ENCODE results near the gene CFAP119.

Gene CFAP119

GRCh38 chr16:30760577-30761426 is 1.1 kb downstream of the CFAP119 start:
- DNase-seq, result no peak

- no peak for DNase-seq
These were observed 1.8 kb downstream of the CFAP119 start for GRCh38 chr16:30760001-30760559.

- no peak for DNase-seq
These were observed 2.8 kb downstream of the CFAP119 start for GRCh38 chr16:30758988-30759491.

- DNase-seq, result no peak
These were observed 4.5 kb downstream of the CFAP119 start for GRCh38 chr16:30757316-30757715.

GRCh38 chr16:30756781-30757100 is 5.1 kb downstream of the CFAP119 start:
- DNase-seq, result no peak

- no peak for DNase-seq
These were observed 5.7 kb downstream of the CFAP119 start for GRCh38 chr16:30755955-30756780.

- DNase-seq, result no peak
These were observed 8.3 kb downstream of the CFAP119 start for GRCh38 chr16:30753596-30753995.

GRCh38 chr16:30750876-30751465 is 10.9 kb downstream of the CFAP119 start:
- DNase-seq, result no peak

GRCh38 chr16:30750201-30750600 is 11.7 kb downstream of the CFAP119 start:
- DNase-seq, result no peak

- peak; percentile 33 for DNase-seq
These were observed 13.0 kb downstream of the CFAP119 start for GRCh38 chr16:30748634-30749445.

- DNase-seq, result peak; percentile 97
These were observed 13.8 kb downstream of the CFAP119 start, which contains the start of gene PHKG2 for GRCh38 chr16:30747799-30748633. TSS of gene PHKG2 (plus strand) at chr16:30748425. CDS start at chr16:30748821, 396 bp downstream.

GRCh38 chr16:30747331-30747730 is 14.5 kb downstream of the CFAP119 start:
- DNase-seq, result no peak

GRCh38 chr16:30746638-30747175 is 15.2 kb downstream of the CFAP119 start:
- no peak for DNase-seq

GRCh38 chr16:30745082-30745481 is 16.8 kb downstream of the CFAP119 start:
- DNase-seq, result no peak

GRCh38 chr16:30744183-30744582 is 17.7 kb downstream of the CFAP119 start:
- DNase-seq, result no peak

- DNase-seq, result no peak
These were observed 18.1 kb downstream of the CFAP119 start for GRCh38 chr16:30743716-30744115.

GRCh38 chr16:30741461-30741914 is 20.4 kb downstream of the CFAP119 start:
- no peak for DNase-seq

- DNase-seq, result no peak
These were observed 21.3 kb downstream of the CFAP119 start for GRCh38 chr16:30740364-30741251.
